B cell (primary cell): Measurements from ENCODE around the gene WTAP.

Experiments used
- CTCF ChIP-seq: fragments of 200-600 bp; IDR thresholded peaks from one replicate; pipeline ENCODE4 v1.8.0; 2022; ENCODE audit warnings: antibody characterized with exemption, mild to moderate bottlenecking
- EZH2 ChIP-seq: IDR thresholded peaks from 2 replicates; pipeline ENCODE4 v1.6.1; 2012; ENCODE audit warnings: borderline replicate concordance, low read depth, mild to moderate bottlenecking, moderate library complexity, low read length; ENCODE audit not compliant: insufficient read depth, poor library complexity, severe bottlenecking

GRCh38 chr6:159687341-159687740 is 40.0 kb upstream of the WTAP start:
- TF ChIP-seq CTCF (no peak), EZH2 (no peak)
